Mesothelial cell of epicardium (in vitro differentiated cells): ENCODE measurements around the gene VARS2. TPM values are rescaled to one million over a fixed set of nuclear protein-coding genes. Genes with fewer than 3 reads are reported as not detected.

Experiments used
- DNase-seq, 2 experiments: peaks; one replicate each; pipeline ENCODE4 v3.0.0; 2021; ENCODE audit warnings: low spot score in 2 of 2; ENCODE audit not compliant: unreplicated experiment in 2 of 2
- H3K27ac Mint-ChIP-seq: 2 replicates; pipeline ENCODE4 v1.8.0; 2021; ENCODE audit warnings: mixed read lengths
- H3K27me3 Mint-ChIP-seq: 2 replicates; pipeline ENCODE4 v1.8.0; 2021; ENCODE audit warnings: low read depth, mixed read lengths
- H3K36me3 Mint-ChIP-seq: 2 replicates; pipeline ENCODE4 v1.8.0; 2021; ENCODE audit warnings: mixed read lengths
- H3K4me1 Mint-ChIP-seq: 2 replicates; pipeline ENCODE4 v1.8.0; 2021; ENCODE audit warnings: mixed read lengths
- H3K4me3 Mint-ChIP-seq: 2 replicates; pipeline ENCODE4 v1.8.0; 2021; ENCODE audit warnings: mild to moderate bottlenecking, moderate library complexity, mixed read lengths
- H3K9me3 Mint-ChIP-seq: 2 replicates; pipeline ENCODE4 v1.8.0; 2021; ENCODE audit warnings: mixed read lengths
- total RNA-seq: library from RNA; stranded (reverse); gene quantifications from 3 replicates; pipeline ENCODE4 v1.2.1, GENCODE V29; 2021
- TF ChIP-seq, protein P1 (sequence below): fragments of 200-600 bp; sonication (generic); IDR thresholded peaks from one replicate; pipeline ENCODE4 v1.5.0; 2021; ENCODE audit warnings: antibody characterized with exemption; ENCODE audit not compliant: unreplicated experiment

Gene VARS2
- total RNA-seq, 1 donor from 2014 or later: 67.4 TPM

GRCh38 chr6:30928677-30929076 lies 14.6 kb downstream of the VARS2 start:
- no peak overlapping the region for H3K27ac Mint-ChIP-seq
- peaks cover 8% of the 10 kb centered on the region for H3K4me1 Mint-ChIP-seq
- TF ChIP-seq, protein P1, sequence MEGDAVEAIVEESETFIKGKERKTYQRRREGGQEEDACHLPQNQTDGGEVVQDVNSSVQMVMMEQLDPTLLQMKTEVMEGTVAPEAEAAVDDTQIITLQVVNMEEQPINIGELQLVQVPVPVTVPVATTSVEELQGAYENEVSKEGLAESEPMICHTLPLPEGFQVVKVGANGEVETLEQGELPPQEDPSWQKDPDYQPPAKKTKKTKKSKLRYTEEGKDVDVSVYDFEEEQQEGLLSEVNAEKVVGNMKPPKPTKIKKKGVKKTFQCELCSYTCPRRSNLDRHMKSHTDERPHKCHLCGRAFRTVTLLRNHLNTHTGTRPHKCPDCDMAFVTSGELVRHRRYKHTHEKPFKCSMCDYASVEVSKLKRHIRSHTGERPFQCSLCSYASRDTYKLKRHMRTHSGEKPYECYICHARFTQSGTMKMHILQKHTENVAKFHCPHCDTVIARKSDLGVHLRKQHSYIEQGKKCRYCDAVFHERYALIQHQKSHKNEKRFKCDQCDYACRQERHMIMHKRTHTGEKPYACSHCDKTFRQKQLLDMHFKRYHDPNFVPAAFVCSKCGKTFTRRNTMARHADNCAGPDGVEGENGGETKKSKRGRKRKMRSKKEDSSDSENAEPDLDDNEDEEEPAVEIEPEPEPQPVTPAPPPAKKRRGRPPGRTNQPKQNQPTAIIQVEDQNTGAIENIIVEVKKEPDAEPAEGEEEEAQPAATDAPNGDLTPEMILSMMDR: no peak
- peaks cover 12% of the 10 kb centered on the region for H3K9me3 Mint-ChIP-seq
- peaks cover 29% of the 10 kb centered on the region for H3K36me3 Mint-ChIP-seq
- H3K4me3 Mint-ChIP-seq: no peak overlapping the region
- DNase-seq: no peak
- H3K27me3 Mint-ChIP-seq: no peaks in the 10 kb centered on the region

DNA sequence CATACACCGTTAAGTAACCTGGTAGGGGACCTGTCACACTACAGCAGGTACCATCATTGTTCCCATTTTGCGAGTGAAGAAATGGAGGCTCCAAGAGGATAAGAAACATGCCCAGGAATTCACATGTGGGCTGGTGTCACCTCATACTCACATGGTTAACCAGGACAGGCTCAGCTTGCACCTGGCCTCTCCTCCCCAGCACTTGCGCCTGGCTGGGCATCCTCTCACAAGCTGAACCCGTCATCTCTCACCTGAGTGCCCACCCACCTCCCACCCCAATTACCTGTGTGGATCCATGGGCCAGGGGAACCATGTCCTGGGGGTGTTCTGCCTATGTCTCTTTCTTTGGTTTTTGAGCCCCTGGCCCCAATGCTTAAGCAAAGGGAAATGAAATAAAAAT lies 16.5 kb downstream of the VARS2 start:
- peaks cover 29% of the 10 kb centered on the region for H3K36me3 Mint-ChIP-seq
- H3K27ac Mint-ChIP-seq: no peak overlapping the region
- peaks cover 15% of the 10 kb centered on the region for H3K4me1 Mint-ChIP-seq
- TF ChIP-seq, protein P1: no peak
- H3K4me3 Mint-ChIP-seq: no peak overlapping the region
- no peaks in the 10 kb centered on the region for H3K27me3 Mint-ChIP-seq
- H3K9me3 Mint-ChIP-seq: peaks cover 12% of the 10 kb centered on the region
- no peak for DNase-seq

GRCh38 chr6:30931272-30931671 lies 17.2 kb downstream of the VARS2 start:
- Mint-ChIP-seq H3K27me3 (no peaks in the 10 kb centered on the region), H3K4me1 (peaks cover 18% of the 10 kb centered on the region), H3K9me3 (peaks cover 12% of the 10 kb centered on the region), H3K4me3 (no peak overlapping the region), H3K36me3 (peaks cover 27% of the 10 kb centered on the region), H3K27ac (peak overlapping the region; percentile 54)
- TF ChIP-seq, protein P1: no peak
- DNase-seq: no peak

DNA sequence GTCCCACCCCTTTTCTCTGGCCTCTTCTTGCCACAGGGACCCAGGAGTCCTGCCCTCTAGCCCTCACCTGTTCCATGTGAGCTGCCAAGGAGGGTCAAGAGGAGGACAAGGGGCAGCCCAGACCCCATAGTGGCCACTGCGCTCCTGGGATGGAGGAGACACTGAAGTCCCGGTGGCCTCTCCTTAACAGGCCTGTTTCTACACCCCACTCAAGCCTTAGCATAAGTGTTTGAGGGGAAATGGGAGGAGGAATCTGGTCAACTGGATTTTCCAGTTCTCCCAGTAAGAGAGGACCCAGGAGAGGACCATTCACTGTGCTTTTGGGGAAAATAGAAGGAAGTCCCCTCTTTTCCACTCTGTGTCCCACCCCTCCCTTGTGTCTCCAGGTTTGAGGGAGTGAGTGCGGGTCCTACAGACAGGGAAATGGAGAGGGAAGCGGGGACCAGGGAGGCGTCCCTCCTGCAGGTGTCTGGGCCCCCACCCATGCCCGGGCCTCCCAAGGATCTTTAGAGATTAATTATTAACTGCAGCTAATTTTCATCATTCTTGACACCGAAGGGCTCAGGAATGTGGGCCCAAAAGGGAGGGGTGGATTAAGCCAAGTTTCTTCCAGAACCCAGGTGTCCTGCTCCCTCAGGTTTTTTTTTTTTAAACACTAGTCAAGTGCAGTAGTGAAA lies 18.1 kb downstream of the VARS2 start, which contains the start of gene SFTA2:
SFTA2 (minus strand) TSS at position 202 of the 677 bp plus-strand sequence; CDS start at position 128, 74 bp downstream.
- TF ChIP-seq, protein P1: no peak
- Mint-ChIP-seq H3K4me1 (peaks cover 26% of the 10 kb centered on the region), H3K4me3 (no peak within 1 kb of the TSS), H3K27ac (peak within 1 kb of the TSS; percentile 54), H3K9me3 (peaks cover 12% of the 10 kb centered on the region), H3K36me3 (peaks cover 21% of the 10 kb centered on the region), H3K27me3 (no peaks in the 10 kb centered on the region)
- DNase-seq: no peak

DNA sequence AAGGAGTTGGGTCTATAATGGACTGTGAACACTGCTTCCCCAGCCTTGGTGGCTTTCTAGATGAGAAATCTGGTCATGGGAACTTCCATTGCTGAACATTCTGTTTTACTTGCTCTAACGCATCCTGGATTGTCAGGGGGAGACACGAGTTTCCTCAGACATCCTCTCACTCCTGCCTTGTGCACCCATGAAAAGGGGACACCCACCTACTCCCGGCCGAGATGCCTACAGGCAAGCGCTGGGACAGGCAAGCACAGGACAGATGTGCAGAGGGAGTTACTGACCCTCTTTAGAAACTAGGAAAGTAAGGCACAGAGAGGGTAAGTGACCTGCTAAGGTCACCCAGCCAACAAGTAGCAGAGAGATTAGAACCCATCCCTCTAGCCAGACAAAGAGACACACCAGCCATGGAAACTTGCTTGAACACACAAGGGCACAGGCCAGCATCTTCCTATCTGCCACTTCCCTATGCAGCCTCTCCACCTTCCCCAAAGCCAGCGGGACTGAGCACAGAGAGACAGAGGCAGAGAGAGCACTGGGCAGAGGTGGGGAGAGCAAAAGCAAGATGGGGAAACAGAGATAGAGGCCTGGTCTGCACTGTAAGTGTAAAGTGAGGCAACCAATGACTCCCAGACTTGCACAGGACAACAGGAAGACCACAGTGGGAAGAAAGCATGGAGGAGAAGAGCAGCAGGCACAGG lies 18.8 kb downstream of the VARS2 start:
- Mint-ChIP-seq H3K27me3 (no peaks in the 10 kb centered on the region), H3K4me3 (no peak overlapping the region), H3K4me1 (peaks cover 31% of the 10 kb centered on the region), H3K36me3 (peaks cover 16% of the 10 kb centered on the region), H3K27ac (no peak overlapping the region), H3K9me3 (peaks cover 9% of the 10 kb centered on the region)
- DNase-seq: no peak
- TF ChIP-seq, protein P1: no peak
